DND-41 (cell line): Measurements from ENCODE around the gene CD80.

Experiments
- ATAC-seq: fragments of 200-7000 bp; cut with Tn5 transposase; 3 replicates; pipeline ENCODE4 v1.9.1; 2021; ENCODE audit warnings: low read depth; ENCODE audit not compliant: insufficient read depth
- DNase-seq: peaks from one replicate; pipeline ENCODE4 v3.0.0-alpha.2; 2020
- H2AFZ ChIP-seq: 2 replicates; pipeline ENCODE4 v1.6.0; 2012; ENCODE audit warnings: low read depth, low read length
- H3K27ac ChIP-seq: 2 replicates; pipeline ENCODE4 v1.5.1; 2012; ENCODE audit warnings: low read length, inconsistent platforms
- H3K27me3 ChIP-seq: fragments of 200-600 bp; sonication (generic); 2 replicates; pipeline ENCODE4 v1.6.0; 2012; ENCODE audit warnings: low read length, mild to moderate bottlenecking, inconsistent platforms; ENCODE audit not compliant: insufficient read depth, poor library complexity
- H3K36me3 ChIP-seq: 2 replicates; pipeline ENCODE4 v1.5.1; 2012; ENCODE audit warnings: low read length, inconsistent platforms; ENCODE audit not compliant: insufficient read depth
- H3K4me1 ChIP-seq: 2 replicates; pipeline ENCODE4 v1.5.1; 2012; ENCODE audit warnings: mild to moderate bottlenecking, low read length; ENCODE audit not compliant: insufficient read depth
- H3K4me2 ChIP-seq: 2 replicates; pipeline ENCODE4 v1.6.0; 2012; ENCODE audit warnings: mild to moderate bottlenecking, moderate library complexity, low read length, inconsistent platforms; ENCODE audit not compliant: insufficient read depth
- H3K4me3 ChIP-seq, 2 experiments: fragments of 200-600 bp in 1 of 2; shearing (Covaris generic) in 1 of 2; 2 replicates each; pipeline ENCODE4 v1.5.1; 2012 to 2016; ENCODE audit warnings: inconsistent platforms in 2 of 2, low read length in 2 of 2, mild to moderate bottlenecking in 2 of 2, low read depth in 1 of 2, moderate library complexity in 1 of 2
- H3K79me2 ChIP-seq: 2 replicates; pipeline ENCODE4 v1.6.0; 2012; ENCODE audit warnings: low read length, inconsistent platforms; ENCODE audit not compliant: insufficient read depth
- H3K9ac ChIP-seq: 2 replicates; pipeline ENCODE4 v1.6.0; 2012; ENCODE audit warnings: low read depth, mild to moderate bottlenecking, inconsistent platforms, low read length, moderate library complexity
- H3K9me3 ChIP-seq: 2 replicates; pipeline ENCODE4 v1.5.1; 2012; ENCODE audit warnings: low read length, moderate library complexity, mild to moderate bottlenecking, inconsistent platforms; ENCODE audit not compliant: insufficient read depth, severe bottlenecking
- H4K20me1 ChIP-seq: 2 replicates; pipeline ENCODE4 v1.6.0; 2012; ENCODE audit warnings: low read length; ENCODE audit not compliant: insufficient read depth
- CTCF ChIP-seq: IDR thresholded peaks from 2 replicates; pipeline ENCODE4 v1.5.1; 2012; ENCODE audit warnings: borderline replicate concordance, low read length, moderate library complexity, mild to moderate bottlenecking; ENCODE audit not compliant: poor library complexity, severe bottlenecking; ENCODE audit errors: extremely low read depth
- EZH2 ChIP-seq: IDR thresholded peaks from 3 replicates; pipeline ENCODE4 v1.6.1; 2012; ENCODE audit warnings: borderline replicate concordance, low read depth, mild to moderate bottlenecking, moderate library complexity, low read length, inconsistent platforms; ENCODE audit not compliant: severe bottlenecking

CD80 gene

GRCh38 chr3:119534296-119534695 is 25.1 kb downstream of the CD80 start:
- no peak overlapping the region for H3K27ac ChIP-seq
- no peaks in the 10 kb centered on the region for H3K79me2 ChIP-seq
- H3K4me2 ChIP-seq: no peak overlapping the region
- TF ChIP-seq CTCF: no peak
- TF ChIP-seq EZH2: no peak
- H4K20me1 ChIP-seq: no peaks in the 10 kb centered on the region
- H3K4me3 ChIP-seq: no peak overlapping the region
- no peaks in the 10 kb centered on the region for H3K27me3 ChIP-seq
- no peaks in the 10 kb centered on the region for H3K36me3 ChIP-seq
- H3K4me1 ChIP-seq: no peaks in the 10 kb centered on the region
- H3K9me3 ChIP-seq: no peaks in the 10 kb centered on the region
- no peak overlapping the region for H3K9ac ChIP-seq
- no peak overlapping the region for H2AFZ ChIP-seq
- no peak for DNase-seq
- ATAC-seq: no peak

- H3K4me3 ChIP-seq: no peak overlapping the region
- H3K79me2 ChIP-seq: no peaks in the 10 kb centered on the region
- no peak for DNase-seq
- H3K4me1 ChIP-seq: no peaks in the 10 kb centered on the region
- no peaks in the 10 kb centered on the region for H4K20me1 ChIP-seq
- H3K9me3 ChIP-seq: no peaks in the 10 kb centered on the region
- H3K9ac ChIP-seq: no peak overlapping the region
- no peak for TF ChIP-seq CTCF
- TF ChIP-seq EZH2: no peak
- H3K36me3 ChIP-seq: no peaks in the 10 kb centered on the region; the same call in 1 of the 2 replicates
- H3K27me3 ChIP-seq: no peaks in the 10 kb centered on the region
- H2AFZ ChIP-seq: no peak overlapping the region
- no peak overlapping the region for H3K4me2 ChIP-seq
- no peak overlapping the region for H3K27ac ChIP-seq
- ATAC-seq: no peak
These were observed 28.3 kb downstream of the CD80 start for GRCh38 chr3:119531151-119531550.

- Histone ChIP-seq H3K36me3 (peaks cover 3% of the 10 kb centered on the region; the same call in 1 of the 2 replicates), H4K20me1 (no peaks in the 10 kb centered on the region), H3K4me3 (no peak overlapping the region), H2AFZ (no peak overlapping the region), H3K4me1 (no peaks in the 10 kb centered on the region), H3K9me3 (no peaks in the 10 kb centered on the region), H3K27ac (no peak overlapping the region), H3K79me2 (no peaks in the 10 kb centered on the region), H3K27me3 (no peaks in the 10 kb centered on the region), H3K4me2 (no peak overlapping the region), H3K9ac (no peak overlapping the region)
- DNase-seq: no peak
- TF ChIP-seq CTCF (no peak), EZH2 (no peak)
- ATAC-seq: no peak
These were observed 29.0 kb downstream of the CD80 start for GRCh38 chr3:119530456-119530855.

- no peak overlapping the region for H3K27ac ChIP-seq
- DNase-seq (no peak), ATAC-seq (no peak)
- no peaks in the 10 kb centered on the region for H4K20me1 ChIP-seq
- no peaks in the 10 kb centered on the region for H3K4me1 ChIP-seq
- no peaks in the 10 kb centered on the region for H3K79me2 ChIP-seq
- no peaks in the 10 kb centered on the region for H3K9me3 ChIP-seq
- no peak overlapping the region for H3K4me3 ChIP-seq
- no peak overlapping the region for H3K4me2 ChIP-seq
- H3K36me3 ChIP-seq: peaks cover 6% of the 10 kb centered on the region; the same call in 1 of the 2 replicates
- no peak overlapping the region for H2AFZ ChIP-seq
- H3K27me3 ChIP-seq: no peaks in the 10 kb centered on the region
- no peak for TF ChIP-seq EZH2
- TF ChIP-seq CTCF: no peak
- no peak overlapping the region for H3K9ac ChIP-seq
These were observed 29.5 kb downstream of the CD80 start for GRCh38 chr3:119529883-119530282.
